Measurements from ENCODE around the gene ZNF93.
"Not testable (repeated sequence)": the region's sequence is repeated elsewhere in the genome, so short reads cannot be mapped to it uniquely, and the experiment has no call there.

Gene ZNF93

DNA sequence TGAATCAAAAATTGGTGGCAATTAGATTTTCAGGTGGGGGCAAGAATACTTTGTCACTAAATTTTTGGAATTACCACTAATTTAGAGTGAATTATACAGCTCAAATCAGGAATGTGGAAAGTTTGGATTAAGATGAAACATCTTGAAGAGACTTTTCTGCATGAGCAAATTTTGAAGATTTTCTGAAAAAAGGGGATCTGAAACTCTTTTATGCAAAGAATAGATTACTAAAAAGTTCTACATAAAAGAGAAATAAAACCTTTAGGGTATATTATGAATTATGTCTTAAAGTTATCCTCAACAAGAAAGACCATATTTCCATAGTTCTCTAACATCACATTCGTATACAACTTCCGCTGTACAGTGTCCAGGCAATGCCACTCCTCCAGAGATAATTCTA, 36.7 kb downstream of the ZNF93 start:
- Histone ChIP-seq H3K4me1 (no peaks in the 10 kb centered on the region), H3K9ac (no peak overlapping the region), H3K36me3 (peaks cover 42% of the 10 kb centered on the region), H3K9me3 (peaks cover 71% of the 10 kb centered on the region), H3K4me2 (no peak overlapping the region), H4K20me1 (no peaks in the 10 kb centered on the region), H3K4me3 (no peak overlapping the region), H3K27ac (no peak overlapping the region), H3K27me3 (no peaks in the 10 kb centered on the region)
- TF ChIP-seq Cebpa-rat (IDR thresholded peaks at IDR 0.05) = no peak

DNA sequence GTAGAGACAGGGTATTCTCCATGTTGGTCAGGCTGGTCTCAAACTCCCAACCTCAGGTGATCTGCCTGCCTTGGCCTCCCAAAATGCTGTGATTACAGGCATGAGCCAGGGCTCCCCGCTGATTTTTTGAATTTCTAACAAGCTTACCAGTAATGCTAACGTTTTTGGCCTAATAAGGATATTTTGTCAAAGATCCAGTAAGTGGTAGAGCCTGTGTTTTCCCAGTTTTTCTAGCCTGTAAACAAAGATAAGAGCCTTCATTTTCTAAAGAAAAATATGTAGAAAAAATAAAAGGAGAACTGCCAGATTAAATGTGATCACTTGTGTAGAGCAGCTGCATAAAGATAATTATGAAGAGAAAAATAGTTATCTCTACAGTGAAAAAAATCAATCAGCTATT, 37.7 kb downstream of the ZNF93 start:
- no peak overlapping the region for H3K4me3 ChIP-seq
- H3K9ac ChIP-seq = no peak overlapping the region
- H4K20me1 ChIP-seq = no peaks in the 10 kb centered on the region
- H3K27ac ChIP-seq = no peak overlapping the region
- peaks cover 36% of the 10 kb centered on the region for H3K36me3 ChIP-seq
- H3K4me1 ChIP-seq = no peaks in the 10 kb centered on the region
- H3K4me2 ChIP-seq = no peak overlapping the region
- peaks cover 60% of the 10 kb centered on the region for H3K9me3 ChIP-seq
- TF ChIP-seq Cebpa-rat (IDR thresholded peaks at IDR 0.05) = no peak
- H3K27me3 ChIP-seq = no peaks in the 10 kb centered on the region

DNA sequence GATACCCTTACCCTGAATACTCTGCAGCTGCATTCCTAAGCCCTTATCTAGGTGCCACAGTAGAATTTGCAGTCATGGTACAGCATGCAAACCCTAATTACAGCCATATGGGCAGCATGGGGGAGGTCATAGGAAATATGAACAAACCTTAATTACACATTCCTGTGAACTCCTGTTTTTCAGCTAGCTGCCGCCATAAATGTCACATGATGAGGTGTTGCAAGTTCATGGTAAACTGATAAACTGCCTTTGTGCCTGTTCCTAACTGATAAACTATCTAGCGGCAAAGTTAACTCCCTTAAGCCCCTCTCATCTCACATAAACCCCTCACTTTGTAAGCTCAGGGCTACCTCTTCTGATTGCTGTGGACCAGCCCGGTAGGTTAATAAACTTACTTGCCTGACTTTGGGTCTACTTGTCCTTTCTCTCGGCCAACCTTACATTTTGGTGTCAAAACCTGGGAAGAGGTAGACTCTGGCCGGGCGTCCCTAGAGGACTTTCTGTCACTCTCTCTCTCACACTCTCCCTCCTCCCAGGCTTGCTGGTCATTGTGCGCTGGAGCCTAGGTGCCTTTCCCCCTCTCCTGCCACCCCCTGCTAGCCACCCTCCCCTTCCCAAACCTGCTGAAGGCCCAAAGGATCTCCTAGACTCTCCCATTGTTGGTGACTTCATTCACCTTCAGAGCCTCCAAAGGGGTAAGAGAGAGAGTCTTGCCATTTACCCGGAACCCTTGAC, 43.3 kb downstream of the ZNF93 start:
- H3K9me3 ChIP-seq = peaks cover 59% of the 10 kb centered on the region
- peaks cover 15% of the 10 kb centered on the region for H3K4me1 ChIP-seq
- no peaks in the 10 kb centered on the region for H4K20me1 ChIP-seq
- H3K4me3 ChIP-seq = no peak overlapping the region
- H3K36me3 ChIP-seq = peaks cover 4% of the 10 kb centered on the region; the same call in 1 of the 2 replicates
- H3K9ac ChIP-seq = no peak overlapping the region
- no peak overlapping the region for H3K4me2 ChIP-seq
- no peak for TF ChIP-seq Cebpa-rat (IDR thresholded peaks at IDR 0.05)
- H3K27me3 ChIP-seq = no peaks in the 10 kb centered on the region
- H3K27ac ChIP-seq = no peak overlapping the region

DNA sequence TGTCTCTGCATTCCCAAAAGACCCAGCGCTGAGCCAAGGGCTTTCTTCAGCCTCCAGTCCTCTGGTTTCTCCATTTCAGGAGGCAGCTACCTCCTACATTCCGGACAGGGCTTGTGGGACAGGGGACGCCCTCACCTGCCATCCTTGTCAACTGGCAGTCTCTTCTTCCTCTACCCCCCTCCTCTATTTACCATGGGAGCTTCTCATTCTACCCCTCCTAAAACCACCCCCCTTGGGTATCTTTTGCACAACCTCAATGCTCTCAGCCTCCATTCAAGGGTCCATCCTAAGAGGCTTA, 43.8 kb downstream of the ZNF93 start:
- Histone ChIP-seq H3K4me2 (no peak overlapping the region), H4K20me1 (no peaks in the 10 kb centered on the region), H3K36me3 (peaks cover 6% of the 10 kb centered on the region; the same call in 1 of the 2 replicates), H3K4me1 (peaks cover 20% of the 10 kb centered on the region), H3K4me3 (no peak overlapping the region), H3K9ac (no peak overlapping the region), H3K27me3 (no peaks in the 10 kb centered on the region), H3K9me3 (peaks cover 62% of the 10 kb centered on the region), H3K27ac (no peak overlapping the region)
- TF ChIP-seq Cebpa-rat (IDR thresholded peaks at IDR 0.05) = no peak

DNA sequence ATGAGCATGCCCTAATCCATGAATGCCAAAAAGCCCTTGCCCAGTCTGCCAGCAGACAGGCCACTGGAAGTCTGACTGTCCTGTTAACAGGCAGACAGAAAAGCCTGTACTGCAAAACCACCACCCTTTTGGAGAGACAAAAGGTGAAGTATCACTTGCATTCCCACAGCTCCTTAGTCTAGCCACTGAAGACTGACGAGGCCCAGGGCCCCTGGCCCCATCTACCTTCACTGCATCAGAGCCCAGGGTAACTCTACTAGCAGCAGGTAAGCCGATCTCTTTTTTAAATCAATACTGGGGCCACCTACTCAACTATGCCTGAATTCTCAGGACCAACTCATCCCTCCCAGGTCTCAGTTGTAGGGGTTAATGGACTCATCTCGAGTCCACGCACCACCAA, 45.5 kb downstream of the ZNF93 start:
- Histone ChIP-seq H3K9ac (no peak overlapping the region), H3K9me3 (peaks cover 66% of the 10 kb centered on the region), H3K4me3 (no peak overlapping the region), H3K27ac (no peak overlapping the region), H3K4me2 (no peak overlapping the region), H4K20me1 (no peaks in the 10 kb centered on the region), H3K27me3 (no peaks in the 10 kb centered on the region), H3K36me3 (peaks cover 7% of the 10 kb centered on the region; the same call in 1 of the 2 replicates), H3K4me1 (peaks cover 21% of the 10 kb centered on the region)
- TF ChIP-seq Cebpa-rat (IDR thresholded peaks at IDR 0.05) = no peak

DNA sequence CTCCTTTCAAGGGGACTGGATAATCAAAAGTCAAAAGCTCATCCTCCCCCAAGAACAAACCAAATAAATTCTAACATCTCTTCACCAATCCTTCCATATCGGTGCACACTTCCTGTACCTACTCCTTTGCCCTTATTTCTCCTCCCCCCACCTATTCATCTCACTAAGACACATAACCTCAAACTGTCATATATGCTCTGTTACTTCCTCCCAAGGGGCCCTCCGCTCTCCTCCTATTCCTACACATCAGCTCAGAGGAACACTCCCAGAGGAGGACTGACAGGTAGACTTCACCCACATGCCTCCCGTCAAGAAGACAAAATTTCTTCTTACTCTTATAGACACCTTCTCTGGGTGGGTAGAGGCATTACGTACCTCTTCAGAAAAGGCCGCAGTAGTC, 48.1 kb downstream of the ZNF93 start:
- TF ChIP-seq Cebpa-rat (IDR thresholded peaks at IDR 0.05) = no peak
- no peak overlapping the region for H3K9ac ChIP-seq
- no peaks in the 10 kb centered on the region for H4K20me1 ChIP-seq
- H3K27me3 ChIP-seq = no peaks in the 10 kb centered on the region
- peak overlapping the region; percentile 35 for H3K27ac ChIP-seq
- peaks cover 66% of the 10 kb centered on the region for H3K9me3 ChIP-seq
- peak overlapping the region; percentile 81 for H3K4me2 ChIP-seq
- peaks cover 21% of the 10 kb centered on the region for H3K4me1 ChIP-seq
- H3K36me3 ChIP-seq = 0 out of 2 replicates have a peak, but pooled peaks cover 3% of the 10 kb centered on the region
- H3K4me3 ChIP-seq = peak overlapping the region; percentile 31; the same call in 1 of the 2 replicates

DNA sequence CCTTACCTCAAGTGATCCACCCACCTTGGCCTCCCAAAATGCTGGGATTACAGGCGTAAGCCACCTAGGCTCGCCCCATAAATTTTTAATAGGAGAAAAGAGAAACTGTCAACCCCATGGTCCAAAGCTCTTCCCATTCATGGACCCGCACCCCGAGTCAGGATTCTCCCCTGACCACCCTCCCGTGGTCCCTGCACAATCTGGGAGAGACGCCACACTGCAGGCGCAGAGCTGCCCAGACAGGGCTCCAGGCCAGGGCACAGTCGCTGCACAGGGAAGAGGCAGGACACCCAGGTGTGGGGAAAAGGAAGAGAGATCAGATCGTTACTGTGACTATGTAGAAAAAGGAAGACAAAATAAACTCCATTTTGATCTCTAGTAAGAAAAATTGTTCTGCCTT, 54.5 kb downstream of the ZNF93 start:
- H3K4me3 ChIP-seq = no peak overlapping the region
- H4K20me1 ChIP-seq = no peaks in the 10 kb centered on the region
- H3K27ac ChIP-seq = no peak overlapping the region
- H3K9me3 ChIP-seq = peaks cover 6% of the 10 kb centered on the region
- TF ChIP-seq Cebpa-rat (IDR thresholded peaks at IDR 0.05) = no peak
- H3K4me2 ChIP-seq = no peak overlapping the region
- no peaks in the 10 kb centered on the region for H3K36me3 ChIP-seq
- no peak overlapping the region for H3K9ac ChIP-seq
- no peaks in the 10 kb centered on the region for H3K4me1 ChIP-seq
- no peaks in the 10 kb centered on the region for H3K27me3 ChIP-seq

DNA sequence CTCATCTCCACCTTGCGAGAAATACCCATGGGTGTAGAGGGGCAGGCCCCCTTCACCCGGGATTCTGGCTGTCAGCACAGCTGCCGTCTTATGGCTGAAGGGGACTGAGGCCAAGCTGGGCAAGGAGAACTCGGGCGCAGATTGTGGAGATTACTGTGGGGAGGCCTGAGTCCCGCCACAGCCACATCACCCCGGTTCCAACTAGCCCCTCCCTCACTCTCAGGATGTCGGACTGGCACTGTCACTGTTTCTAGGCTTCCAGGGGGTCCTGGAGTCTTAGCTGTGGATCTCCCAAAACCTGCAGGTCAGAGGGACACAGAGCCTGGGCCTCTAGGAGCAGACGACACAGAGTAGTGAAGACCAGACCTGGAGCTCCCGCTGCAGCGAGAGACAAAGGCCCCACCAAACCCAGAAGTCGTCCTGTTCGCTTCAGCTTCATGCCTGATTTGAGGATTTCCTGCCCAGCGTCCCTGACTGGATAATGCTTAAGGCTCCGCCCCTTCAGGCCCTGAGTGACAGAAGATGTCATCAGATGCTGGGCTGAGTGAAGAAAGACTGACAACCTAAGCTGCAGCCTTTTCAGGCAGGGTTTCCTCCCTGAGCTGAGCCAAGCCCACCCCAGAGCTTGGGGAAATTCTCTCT, 55.8 kb downstream of the ZNF93 start:
- Histone ChIP-seq H3K4me1 (no peaks in the 10 kb centered on the region), H3K27me3 (no peaks in the 10 kb centered on the region), H3K27ac (no peak overlapping the region), H3K4me3 (no peak overlapping the region), H3K9ac (no peak overlapping the region), H3K4me2 (no peak overlapping the region), H3K36me3 (no peaks in the 10 kb centered on the region), H4K20me1 (no peaks in the 10 kb centered on the region), H3K9me3 (no peaks in the 10 kb centered on the region)
- no peak for TF ChIP-seq Cebpa-rat (IDR thresholded peaks at IDR 0.05)

DNA sequence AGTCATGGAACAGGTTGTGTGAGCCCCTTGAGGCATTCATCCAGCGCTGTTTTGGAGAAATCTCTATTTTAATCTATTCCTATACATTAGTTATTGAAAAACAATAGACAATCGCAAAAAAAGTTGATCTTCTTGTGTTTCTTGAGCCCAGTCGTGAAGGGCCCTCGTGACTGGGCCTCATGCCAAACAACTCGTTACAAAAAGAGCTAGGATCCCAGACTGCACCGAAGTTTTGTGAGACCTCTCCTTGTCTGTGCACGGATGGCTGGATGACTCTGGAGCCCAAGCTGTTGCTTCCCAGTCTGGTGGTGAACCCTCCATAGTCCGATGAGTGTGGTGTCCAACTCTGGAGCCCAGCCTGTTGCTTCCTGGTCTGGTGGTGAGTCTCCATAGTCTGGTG, 57.0 kb downstream of the ZNF93 start:
- H4K20me1 ChIP-seq, H3K4me1 ChIP-seq, H3K27me3 ChIP-seq, H3K27ac ChIP-seq, H3K4me3 ChIP-seq, H3K9ac ChIP-seq, H3K9me3 ChIP-seq, H3K36me3 ChIP-seq, H3K4me2 ChIP-seq: not testable (repeated sequence)

DNA sequence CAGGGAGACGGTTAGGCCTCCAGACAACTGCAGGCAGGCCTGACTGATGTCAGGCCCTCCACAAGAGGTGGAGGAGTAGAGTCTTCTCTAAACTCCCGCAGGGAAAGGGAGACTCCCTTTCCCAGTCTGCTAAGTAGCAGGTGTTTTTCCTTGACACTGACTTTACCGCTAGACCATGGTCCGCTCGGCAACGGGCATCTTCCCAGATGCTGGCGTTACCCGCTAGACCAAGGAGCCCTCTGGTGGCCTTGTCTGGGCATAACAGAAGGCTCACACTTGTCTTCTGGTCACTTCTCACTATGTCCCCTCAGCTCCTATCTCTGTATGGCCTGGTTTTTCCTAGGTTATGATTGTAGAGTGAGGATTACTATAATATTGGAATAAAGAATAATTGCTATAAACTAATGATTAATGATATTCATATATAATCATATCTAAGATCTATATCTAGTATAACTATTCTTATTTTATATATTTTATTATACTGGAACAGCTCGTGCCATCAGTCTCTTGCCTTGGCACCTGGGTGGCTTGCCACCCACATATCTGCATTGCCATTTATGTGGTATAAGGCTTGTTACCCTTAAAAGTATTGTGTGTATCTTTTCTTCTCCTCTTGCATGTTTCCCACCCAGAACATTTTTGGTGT, 58.5 kb downstream of the ZNF93 start:
- not testable (repeated sequence) for H3K27ac ChIP-seq, H4K20me1 ChIP-seq, H3K27me3 ChIP-seq, H3K4me1 ChIP-seq, H3K9ac ChIP-seq, H3K36me3 ChIP-seq, H3K9me3 ChIP-seq, H3K4me3 ChIP-seq
- peak overlapping the region; percentile 59 for H3K4me2 ChIP-seq

Measured in BLaER1 (cell line).